LNCaP clone FGC (cell line): ENCODE data around the gene SPRED2.

Experiments
- DNase-seq: peaks from one replicate; pipeline ENCODE4 v3.0.0-alpha.2; 2011; ENCODE audit warnings: low read depth
- H3K4me3 ChIP-seq: 2 replicates; pipeline ENCODE4 v1.5.1; 2011; ENCODE audit warnings: mild to moderate bottlenecking, low read depth, low read length, control low read depth
- CTCF ChIP-seq: IDR thresholded peaks from 2 replicates; pipeline ENCODE4 v1.5.1; 2012; ENCODE audit warnings: mild to moderate bottlenecking; ENCODE audit not compliant: control insufficient read depth, insufficient read depth; ENCODE audit errors: extremely low read depth

The SPRED2 gene

GRCh38 chr2:65314801-65315441, 117.5 kb downstream of the SPRED2 start:
- TF ChIP-seq CTCF, result no peak
- no peak overlapping the region for H3K4me3 ChIP-seq
- DNase-seq, result no peak

- no peak overlapping the region for H3K4me3 ChIP-seq
- no peak for DNase-seq
- TF ChIP-seq CTCF, result no peak
These were observed 118.5 kb downstream of the SPRED2 start for GRCh38 chr2:65313954-65314256.

- H3K4me3 ChIP-seq, result no peak overlapping the region
- DNase-seq, result no peak
- no peak for TF ChIP-seq CTCF
These were observed 119.1 kb downstream of the SPRED2 start for GRCh38 chr2:65313126-65313953.

GRCh38 chr2:65311596-65311995, 120.8 kb downstream of the SPRED2 start:
- no peak for DNase-seq
- H3K4me3 ChIP-seq, result no peak overlapping the region
- no peak for TF ChIP-seq CTCF

GRCh38 chr2:65311049-65311448, 121.3 kb downstream of the SPRED2 start:
- DNase-seq, result no peak
- no peak for TF ChIP-seq CTCF
- H3K4me3 ChIP-seq, result no peak overlapping the region

GRCh38 chr2:65309699-65310098, 122.7 kb downstream of the SPRED2 start:
- H3K4me3 ChIP-seq, result no peak overlapping the region
- DNase-seq, result peak; percentile 73

More at GRCh38 chr2:65309699-65310098, 122.7 kb downstream of the SPRED2 start:
- TF ChIP-seq CTCF, result peak; percentile 41
